Cardiac fibroblast (primary cell): ENCODE measurements around the gene MSGN1.

Experiments
- DNase-seq, 2 donors: peaks; one replicate each; pipeline versions ENCODE4 v3.0.0 to v3.0.0-alpha.2; 2010; ENCODE audit warnings: low read depth in 2 of 2
- H3K4me3 ChIP-seq, 2 donors: replicated peaks in 1 of 2; 1 replicate in 1 of 2; 2 replicates in 1 of 2; pipeline ENCODE4 v1.5.1; 2011; ENCODE audit warnings: low read depth in 2 of 2, low read length in 2 of 2, mild to moderate bottlenecking in 2 of 2, moderate library complexity in 1 of 2
- TF ChIP-seq, protein P1 (sequence below): IDR thresholded peaks from one replicate; pipeline ENCODE4 v1.5.1; 2011; ENCODE audit warnings: low read depth, mild to moderate bottlenecking, low read length, inconsistent platforms

Gene MSGN1

DNA sequence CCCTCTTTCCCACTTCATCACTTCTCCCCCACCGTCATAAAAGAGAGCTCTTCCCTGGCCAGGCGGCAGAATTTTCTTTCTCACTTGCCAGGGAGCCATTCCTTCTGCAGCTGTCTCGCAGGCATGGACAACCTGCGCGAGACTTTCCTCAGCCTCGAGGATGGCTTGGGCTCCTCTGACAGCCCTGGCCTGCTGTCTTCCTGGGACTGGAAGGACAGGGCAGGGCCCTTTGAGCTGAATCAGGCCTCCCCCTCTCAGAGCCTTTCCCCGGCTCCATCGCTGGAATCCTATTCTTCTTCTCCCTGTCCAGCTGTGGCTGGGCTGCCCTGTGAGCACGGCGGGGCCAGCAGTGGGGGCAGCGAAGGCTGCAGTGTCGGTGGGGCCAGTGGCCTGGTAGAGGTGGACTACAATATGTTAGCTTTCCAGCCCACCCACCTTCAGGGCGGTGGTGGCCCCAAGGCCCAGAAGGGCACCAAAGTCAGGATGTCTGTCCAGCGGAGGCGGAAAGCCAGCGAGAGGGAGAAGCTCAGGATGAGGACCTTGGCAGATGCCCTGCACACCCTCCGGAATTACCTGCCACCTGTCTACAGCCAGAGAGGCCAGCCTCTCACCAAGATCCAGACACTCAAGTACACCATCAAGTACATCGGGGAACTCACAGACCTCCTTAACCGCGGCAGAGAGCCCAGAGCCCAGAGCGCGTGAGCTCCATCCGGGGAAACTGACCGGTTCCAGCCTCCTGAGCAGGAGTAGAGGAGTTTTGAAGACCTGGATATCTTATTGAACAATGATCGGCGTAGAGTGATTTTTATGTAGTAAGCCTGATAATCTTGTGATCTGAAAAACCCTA, at the start of gene MSGN1:
Gene MSGN1, plus strand, starts transcription at position 65 of the 850 bp plus-strand sequence. Its CDS starts 59 bp downstream, at position 124.
- TF ChIP-seq, protein P1, sequence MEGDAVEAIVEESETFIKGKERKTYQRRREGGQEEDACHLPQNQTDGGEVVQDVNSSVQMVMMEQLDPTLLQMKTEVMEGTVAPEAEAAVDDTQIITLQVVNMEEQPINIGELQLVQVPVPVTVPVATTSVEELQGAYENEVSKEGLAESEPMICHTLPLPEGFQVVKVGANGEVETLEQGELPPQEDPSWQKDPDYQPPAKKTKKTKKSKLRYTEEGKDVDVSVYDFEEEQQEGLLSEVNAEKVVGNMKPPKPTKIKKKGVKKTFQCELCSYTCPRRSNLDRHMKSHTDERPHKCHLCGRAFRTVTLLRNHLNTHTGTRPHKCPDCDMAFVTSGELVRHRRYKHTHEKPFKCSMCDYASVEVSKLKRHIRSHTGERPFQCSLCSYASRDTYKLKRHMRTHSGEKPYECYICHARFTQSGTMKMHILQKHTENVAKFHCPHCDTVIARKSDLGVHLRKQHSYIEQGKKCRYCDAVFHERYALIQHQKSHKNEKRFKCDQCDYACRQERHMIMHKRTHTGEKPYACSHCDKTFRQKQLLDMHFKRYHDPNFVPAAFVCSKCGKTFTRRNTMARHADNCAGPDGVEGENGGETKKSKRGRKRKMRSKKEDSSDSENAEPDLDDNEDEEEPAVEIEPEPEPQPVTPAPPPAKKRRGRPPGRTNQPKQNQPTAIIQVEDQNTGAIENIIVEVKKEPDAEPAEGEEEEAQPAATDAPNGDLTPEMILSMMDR: no peak
- no peak for DNase-seq
- H3K4me3 ChIP-seq: no peak within 1 kb of the TSS

DNA sequence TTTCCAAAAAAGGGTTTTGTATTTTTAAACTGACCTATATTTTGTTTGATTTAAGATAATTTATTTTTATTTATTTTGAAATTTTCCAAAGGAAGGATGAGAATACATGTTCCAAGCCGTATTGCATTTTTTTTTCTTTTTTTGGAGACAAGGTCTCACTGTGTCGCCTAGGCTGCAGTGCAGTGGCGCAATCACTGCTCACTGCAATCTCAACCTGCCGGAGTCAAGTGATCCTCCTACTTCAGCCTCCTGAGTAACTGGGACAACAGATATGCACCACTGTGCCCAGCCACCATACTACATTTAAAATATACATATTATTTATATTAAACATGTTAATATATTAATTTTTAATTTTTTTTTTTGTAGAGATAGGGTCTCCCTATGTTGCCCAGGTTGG, 47.4 kb upstream of the MSGN1 start:
- TF ChIP-seq, protein P1: no peak
- no peak overlapping the region for H3K4me3 ChIP-seq
- DNase-seq: no peak

- no peak overlapping the region for H3K4me3 ChIP-seq
- TF ChIP-seq, protein P1: no peak
- no peak for DNase-seq
These were observed 44.3 kb upstream of the MSGN1 start for GRCh38 chr2:17771956-17772355.

DNA sequence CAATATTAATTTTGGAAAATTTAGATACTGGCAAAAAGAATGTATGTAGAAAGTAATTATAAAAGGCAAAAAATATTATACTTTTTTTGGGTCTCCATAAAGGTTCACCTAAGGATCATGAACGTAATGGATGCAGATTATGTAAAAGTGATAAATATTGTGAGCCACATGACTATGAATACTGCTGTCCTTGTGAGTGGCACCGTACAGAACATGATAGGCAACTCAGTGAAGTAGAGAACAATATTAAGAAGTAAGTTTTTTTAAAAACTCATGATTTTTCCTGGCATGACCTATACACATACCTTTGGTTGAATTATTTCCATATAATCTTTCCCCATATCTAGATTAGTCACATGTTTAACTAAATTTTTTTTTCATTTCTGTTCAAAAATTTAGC, 43.7 kb upstream of the MSGN1 start:
- no peak for DNase-seq
- TF ChIP-seq, protein P1: no peak
- no peak overlapping the region for H3K4me3 ChIP-seq

GRCh38 chr2:17780546-17780945, 35.7 kb upstream of the MSGN1 start:
- TF ChIP-seq, protein P1: no peak
- no peak overlapping the region for H3K4me3 ChIP-seq
- DNase-seq: no peak

GRCh38 chr2:17781482-17781881, 34.8 kb upstream of the MSGN1 start:
- no peak overlapping the region for H3K4me3 ChIP-seq
- DNase-seq: no peak
- TF ChIP-seq, protein P1: no peak
